OCI-LY1 (cell line): ENCODE measurements around the gene CSNK1A1.

ENCODE experiments used
- CTCF ChIP-seq: fragments of 200-600 bp; sonication (generic), shearing (Covaris generic); IDR thresholded peaks from 2 replicates; pipeline ENCODE4 v1.5.1; 2017; ENCODE audit warnings: mild to moderate bottlenecking, antibody characterized with exemption, low read length, moderate library complexity, mixed read lengths
- EZH2 ChIP-seq: fragments of 200-600 bp; sonication (generic), shearing (Covaris generic); IDR thresholded peaks from 2 replicates; pipeline ENCODE4 v1.8.0; 2017; ENCODE audit warnings: borderline replicate concordance, mixed run types, mild to moderate bottlenecking, antibody characterized with exemption, low read length, moderate library complexity, mixed read lengths

GRCh38 chr5:149586708-149587318, 35.6 kb upstream of the CSNK1A1 start:
- no peak for TF ChIP-seq CTCF
- TF ChIP-seq EZH2: no peak
